HepG2 (cell line): Measurements from ENCODE around the gene ST6GALNAC3.

Experiments used
- ELK4 ChIP-seq: sonication (generic); formaldehyde crosslinking; IDR thresholded peaks from 2 replicates; pipeline ENCODE4 v1.9.0; 2021; ENCODE audit warnings: missing genetic modification reagents, borderline replicate concordance
- EP300 ChIP-seq, 3 experiments: sonication (generic) in 1 of 3; formaldehyde crosslinking in 1 of 3; IDR thresholded peaks; 2 replicates each; pipeline versions ENCODE4 v1.5.1 to v1.6.1; 2011 to 2020; ENCODE audit warnings: low read depth in 2 of 3, low read length in 2 of 3, borderline replicate concordance in 1 of 3, improper control_type of control experiment in 1 of 3, mild to moderate bottlenecking in 1 of 3, missing genetic modification reagents in 1 of 3, moderate library complexity in 1 of 3
- EZH2 ChIP-seq: conservative IDR thresholded peaks from 2 replicates; pipeline ENCODE4 v1.6.1; 2012; ENCODE audit warnings: mild to moderate bottlenecking, low read depth, low read length, moderate library complexity
- REST ChIP-seq, 2 experiments: IDR thresholded peaks; 2 replicates each; pipeline ENCODE4 v1.6.1; 2011 to 2012; ENCODE audit warnings: low read length in 2 of 2, borderline replicate concordance in 1 of 2, low read depth in 1 of 2, mild to moderate bottlenecking in 1 of 2, moderate library complexity in 1 of 2
- THAP8 ChIP-seq: sonication (generic); formaldehyde crosslinking; IDR thresholded peaks from 2 replicates; pipeline ENCODE4 v1.5.1; 2020; ENCODE audit warnings: missing genetic modification reagents, mild to moderate bottlenecking, borderline replicate concordance
- ZSCAN5A ChIP-seq: sonication (generic); formaldehyde crosslinking; IDR thresholded peaks from 2 replicates; pipeline ENCODE4 v1.8.0; 2022; ENCODE audit warnings: mild to moderate bottlenecking, missing genetic modification reagents, borderline replicate concordance

- TF ChIP-seq ELK4 (CRISPR knock-in tag) (no peak), EP300 (IDR thresholded peaks at IDR 0.05; ENCODE audit: low read depth in 2 of 2, low read length in 2 of 2) (no peak), EP300 (CRISPR knock-in tag; IDR thresholded peaks at IDR 0.05; ENCODE audit: borderline replicate concordance) (no peak), ZSCAN5A (no peak), EZH2 (no peak), REST (IDR thresholded peaks at IDR 0.05; ENCODE audit: borderline replicate concordance in 1 of 2, low read depth in 1 of 2, low read length in 2 of 2) (no peak), THAP8 (CRISPR knock-in tag) (no peak)
These were observed 277.1 kb downstream of the ST6GALNAC3 start for GRCh38 chr1:76351655-76352054.
